HepG2 (cell line): ENCODE measurements around the gene TBCEL. TPM values are rescaled to one million over a fixed set of nuclear protein-coding genes. Genes with fewer than 3 reads are reported as not detected.
A peak's percentile ranks its signal among the peaks of the same experiment; 100 is the strongest.

Source experiments
- ELF3 ChIP-seq: IDR thresholded peaks from 2 replicates; pipeline ENCODE4 v1.6.1; 2016; ENCODE audit warnings: missing genetic modification reagents, missing compliant biosample characterization
- FOXA1 ChIP-seq, 2 experiments: fragments of 450-650 bp in 1 of 2; sonication (generic) in 1 of 2; formaldehyde crosslinking in 1 of 2; IDR thresholded peaks; 2 replicates each; pipeline versions ENCODE4 v1.4.0 to v1.6.1; 2016 to 2020; ENCODE audit warnings: missing genetic modification reagents in 1 of 2
- HOXA7 ChIP-seq: sonication (generic); formaldehyde crosslinking; IDR thresholded peaks from 2 replicates; pipeline ENCODE4 v1.8.1; 2022; ENCODE audit warnings: mild to moderate bottlenecking, missing genetic modification reagents, moderate library complexity
- KIAA2018 ChIP-seq: sonication (generic); formaldehyde crosslinking; IDR thresholded peaks from 2 replicates; pipeline ENCODE4 v1.5.0; 2020; ENCODE audit warnings: mild to moderate bottlenecking, missing genetic modification reagents, borderline replicate concordance
- NRL ChIP-seq: sonication (generic); formaldehyde crosslinking; IDR thresholded peaks from 2 replicates; pipeline ENCODE4 v1.5.0; 2020; ENCODE audit warnings: missing genetic modification reagents, mild to moderate bottlenecking, moderate library complexity, borderline replicate concordance
- RBM22 ChIP-seq: fragments of 200-400 bp; formaldehyde crosslinking; optimal IDR thresholded peaks from 2 replicates; pipeline ENCODE3; 2017; ENCODE audit warnings: mild to moderate bottlenecking, low read length, moderate library complexity
- SKIL ChIP-seq: sonication (generic); formaldehyde crosslinking; IDR thresholded peaks from 2 replicates; pipeline ENCODE4 v1.8.0; 2022; ENCODE audit warnings: missing genetic modification reagents, mild to moderate bottlenecking, moderate library complexity, borderline replicate concordance
- XBP1 ChIP-seq: sonication (generic); formaldehyde crosslinking; IDR thresholded peaks from 2 replicates; pipeline ENCODE4 v1.5.0; 2020; ENCODE audit warnings: missing genetic modification reagents
- ZBTB20 ChIP-seq: sonication (generic); formaldehyde crosslinking; IDR thresholded peaks from 2 replicates; pipeline ENCODE4 v1.8.1; 2023; ENCODE audit warnings: missing genetic modification reagents, low read depth, mild to moderate bottlenecking, borderline replicate concordance
- ZFP41 ChIP-seq: sonication (generic); formaldehyde crosslinking; IDR thresholded peaks from 2 replicates; pipeline ENCODE4 v1.4.0; 2020; ENCODE audit warnings: mild to moderate bottlenecking, missing genetic modification reagents, borderline replicate concordance
- ZNF18 ChIP-seq: sonication (generic); formaldehyde crosslinking; IDR thresholded peaks from 2 replicates; pipeline ENCODE4 v1.8.0; 2022; ENCODE audit warnings: mild to moderate bottlenecking, missing genetic modification reagents; ENCODE audit not compliant: insufficient replicate concordance
- ZNF564 ChIP-seq: sonication (generic); formaldehyde crosslinking; IDR thresholded peaks from 2 replicates; pipeline ENCODE4 v1.8.1; 2023; ENCODE audit warnings: mild to moderate bottlenecking, missing genetic modification reagents
- ZNF678 ChIP-seq: sonication (generic); formaldehyde crosslinking; IDR thresholded peaks from 2 replicates; pipeline ENCODE4 v1.4.0; 2020; ENCODE audit warnings: mild to moderate bottlenecking, missing genetic modification reagents
- polyA plus RNA-seq, 8 experiments: library from polyadenylated mRNA; depleted of rRNA in 3 of 8; stranded (reverse) in 7 of 8; unstranded in 1 of 8; fragments of >200 nt; fragmentation: Illumina TruSeq in 4 of 8; extraction: Trizol in 4 of 8; gene quantifications; 2 replicates each; pipeline versions ENCODE4 v1.2.1 to v1.2.3, GENCODE V29; 2011 to 2016; ENCODE audit warnings: low read depth in 4 of 8, missing spikeins in 1 of 8, mixed read lengths in 1 of 8; ENCODE audit not compliant: insufficient read depth in 1 of 8
- total RNA-seq, 5 experiments: library from RNA; depleted of rRNA; stranded (reverse); fragments of >200 nt; fragmentation: Illumina TruSeq; extraction: Trizol; gene quantifications; 2 replicates each; pipeline ENCODE4 v1.2.3, GENCODE V29; 2016; ENCODE audit warnings: low read depth in 1 of 5

The TBCEL gene
- total and polyA plus RNA-seq, 2 of the 13 experiments (the other 11 are each of a cell fraction or from before 2014, with no cell fraction given), result 6.1 to 12.5 TPM

- TF ChIP-seq NRL (CRISPR knock-in tag) (peak; percentile 45; the same call in 1 of the 2 replicates), ELF3 (CRISPR knock-in tag) (peak; percentile 79), RBM22 (peak; percentile 68), ZBTB20 (CRISPR knock-in tag) (no peak), HOXA7 (CRISPR knock-in tag) (no peak), ZNF18 (CRISPR knock-in tag) (peak; percentile 39), SKIL (CRISPR knock-in tag) (peak; percentile 63; the same call in 1 of the 2 replicates), ZNF678 (CRISPR knock-in tag) (no peak), KIAA2018 (no peak), XBP1 (CRISPR knock-in tag) (no peak), ZFP41 (CRISPR knock-in tag) (no peak), FOXA1 (IDR thresholded peaks at IDR 0.05) (no peak), FOXA1 (CRISPR knock-in tag; IDR thresholded peaks at IDR 0.05) (peak; percentile 26; the same call in 1 of the 2 replicates), ZNF564 (CRISPR knock-in tag) (no peak)
Observed at GRCh38 chr11:121023848-121024751, at the start of gene TBCEL (continued).
